WTC11 (cell line): ENCODE measurements around the gene DRC3. TPM values are rescaled to one million over a fixed set of nuclear protein-coding genes. Genes with fewer than 3 reads are reported as not detected.

Source experiments
- ATAC-seq: fragments of 200-7000 bp; cut with Tn5 transposase; 2 replicates; pipeline ENCODE4 v1.10.0; 2021; ENCODE audit warnings: mild to moderate bottlenecking, moderate library complexity
- CTCF ChIA-PET: fragments of 300-600 bp; sonication (Branson Sonifier 250); formaldehyde crosslinking; loops from one replicate; lab custom pipeline; 2021; ENCODE audit warnings: antibody characterized with exemption; lab: Charles Lee
- POLR2A ChIA-PET: fragments of 350-600 bp; sonication (Branson Sonifier 250); formaldehyde crosslinking; loops from one replicate; lab custom pipeline; 2021; ENCODE audit warnings: antibody characterized with exemption; lab: Charles Lee
- DNase-seq: peaks from one replicate; pipeline ENCODE4 v3.0.0; 2021; ENCODE audit warnings: low spot score
- H3K27ac Mint-ChIP-seq: 2 replicates; pipeline ENCODE4 v1.8.0; 2021; ENCODE audit warnings: mixed read lengths
- H3K27me3 Mint-ChIP-seq: 2 replicates; pipeline ENCODE4 v1.8.0; 2021; ENCODE audit warnings: low read depth, mild to moderate bottlenecking, moderate library complexity, mixed read lengths
- H3K36me3 Mint-ChIP-seq: 2 replicates; pipeline ENCODE4 v1.8.0; 2021; ENCODE audit warnings: mixed read lengths
- H3K4me1 Mint-ChIP-seq: 2 replicates; pipeline ENCODE4 v1.8.0; 2022; ENCODE audit warnings: mixed read lengths
- H3K4me3 Mint-ChIP-seq: 2 replicates; pipeline ENCODE4 v1.8.0; 2021; ENCODE audit warnings: mild to moderate bottlenecking, moderate library complexity, mixed read lengths
- H3K9me3 Mint-ChIP-seq: 2 replicates; pipeline ENCODE4 v1.8.0; 2021; ENCODE audit warnings: mixed read lengths
- AFF4 ChIP-seq: sonication (generic); formaldehyde crosslinking; IDR thresholded peaks from 2 replicates; pipeline ENCODE4 v1.8.1; 2023; ENCODE audit warnings: mild to moderate bottlenecking, missing genetic modification reagents, borderline replicate concordance
- ATF6 ChIP-seq: sonication (generic); formaldehyde crosslinking; IDR thresholded peaks from 2 replicates; pipeline ENCODE4 v1.8.1; 2023; ENCODE audit warnings: mild to moderate bottlenecking, missing genetic modification reagents
- CTCF ChIP-seq: fragments of 200-600 bp; IDR thresholded peaks from 2 replicates; pipeline ENCODE4 v1.8.0; 2022; ENCODE audit warnings: antibody characterized with exemption
- ELF4 ChIP-seq: sonication (generic); formaldehyde crosslinking; IDR thresholded peaks from 2 replicates; pipeline ENCODE4 v1.8.1; 2022; ENCODE audit warnings: low read depth, mild to moderate bottlenecking, moderate library complexity, missing genetic modification reagents
- FOXP4 ChIP-seq: sonication (generic); formaldehyde crosslinking; IDR thresholded peaks from 2 replicates; pipeline ENCODE4 v1.8.0; 2022; ENCODE audit warnings: mild to moderate bottlenecking, missing genetic modification reagents
- GTF2I ChIP-seq: fragments of 250-450 bp; sonication (Bioruptor Pico); conservative IDR thresholded peaks from 2 replicates; pipeline ENCODE4 v1.4.0; 2021; ENCODE audit warnings: mild to moderate bottlenecking
- HMGA2 ChIP-seq: fragments of 250-450 bp; sonication (Bioruptor Pico); IDR thresholded peaks from 2 replicates; pipeline ENCODE4 v1.4.0; 2021; ENCODE audit warnings: mild to moderate bottlenecking, moderate library complexity
- HMGXB4 ChIP-seq: sonication (generic); formaldehyde crosslinking; IDR thresholded peaks from 2 replicates; pipeline ENCODE4 v1.8.1; 2023; ENCODE audit warnings: mild to moderate bottlenecking, moderate library complexity, missing genetic modification reagents
- JAZF1 ChIP-seq: fragments of 250-450 bp; sonication (Bioruptor Pico); IDR thresholded peaks from 2 replicates; pipeline ENCODE4 v1.9.0; 2021; ENCODE audit warnings: moderate library complexity, mild to moderate bottlenecking, inconsistent platforms
- JUN ChIP-seq: sonication (generic); formaldehyde crosslinking; IDR thresholded peaks from 2 replicates; pipeline ENCODE4 v1.8.0; 2023; ENCODE audit warnings: mild to moderate bottlenecking, missing genetic modification reagents
- MLX ChIP-seq: sonication (generic); formaldehyde crosslinking; IDR thresholded peaks from 2 replicates; pipeline ENCODE4 v1.8.1; 2023; ENCODE audit warnings: mild to moderate bottlenecking, missing genetic modification reagents, moderate library complexity
- NR1H2 ChIP-seq: sonication (generic); formaldehyde crosslinking; IDR thresholded peaks from 2 replicates; pipeline ENCODE4 v1.9.0; 2021; ENCODE audit warnings: mild to moderate bottlenecking, moderate library complexity, missing genetic modification reagents
- NR2C2 ChIP-seq: sonication (generic); formaldehyde crosslinking; IDR thresholded peaks from 2 replicates; pipeline ENCODE4 v1.8.0; 2022; ENCODE audit warnings: mild to moderate bottlenecking, missing genetic modification reagents
- STAT6 ChIP-seq: sonication (generic); formaldehyde crosslinking; conservative IDR thresholded peaks from 2 replicates; pipeline ENCODE4 v1.8.1; 2023; ENCODE audit warnings: mild to moderate bottlenecking, low read depth, missing genetic modification reagents, moderate library complexity
- TCF7 ChIP-seq: sonication (generic); formaldehyde crosslinking; IDR thresholded peaks from 2 replicates; pipeline ENCODE4 v1.8.0; 2022; ENCODE audit warnings: mild to moderate bottlenecking, low read depth, missing genetic modification reagents, moderate library complexity
- USF2 ChIP-seq: sonication (generic); formaldehyde crosslinking; IDR thresholded peaks from 2 replicates; pipeline ENCODE4 v1.8.1; 2023; ENCODE audit warnings: mild to moderate bottlenecking, missing genetic modification reagents, moderate library complexity
- ZNF263 ChIP-seq: sonication (generic); formaldehyde crosslinking; IDR thresholded peaks from 2 replicates; pipeline ENCODE4 v1.8.1; 2022; ENCODE audit warnings: low read depth, mild to moderate bottlenecking, moderate library complexity, missing genetic modification reagents
- ZNF396 ChIP-seq: fragments of 250-450 bp; sonication (Bioruptor Pico); IDR thresholded peaks from 2 replicates; pipeline ENCODE4 v1.8.0; 2021; ENCODE audit warnings: mild to moderate bottlenecking, moderate library complexity, borderline replicate concordance
- total RNA-seq: library from RNA; stranded (reverse); gene quantifications from 3 replicates; pipeline ENCODE4 v1.2.3, GENCODE V29; 2021

The DRC3 gene
- total RNA-seq, 1 experiment from 2014 or later: 0.42 TPM

GRCh38 chr17:18025241-18025944, 52.7 kb downstream of the DRC3 start:
- ATAC-seq: no peak
- H3K9me3 Mint-ChIP-seq: no peaks in the 10 kb centered on the region
- H3K36me3 Mint-ChIP-seq: no peaks in the 10 kb centered on the region
- no peaks in the 10 kb centered on the region for H3K27me3 Mint-ChIP-seq
- H3K27ac Mint-ChIP-seq: peak overlapping the region; percentile 51
- no peak for DNase-seq
- no peak for TF ChIP-seq STAT6 (CRISPR knock-in tag)
- TF ChIP-seq JAZF1 (CRISPR knock-in tag): no peak
- no peak for TF ChIP-seq HMGA2 (CRISPR knock-in tag)
- TF ChIP-seq FOXP4 (CRISPR knock-in tag): no peak
- no peak for TF ChIP-seq CTCF
- TF ChIP-seq AFF4 (CRISPR knock-in tag): no peak
- no peak for TF ChIP-seq ATF6 (CRISPR knock-in tag)
- no peak for TF ChIP-seq ZNF263
- no peak for TF ChIP-seq NR1H2 (CRISPR knock-in tag)
- no peak for TF ChIP-seq JUN (CRISPR knock-in tag)
- no peak for TF ChIP-seq ELF4
- TF ChIP-seq ZNF396 (CRISPR knock-in tag): no peak
- no peak for TF ChIP-seq USF2 (CRISPR knock-in tag)
- no peak for TF ChIP-seq TCF7 (CRISPR knock-in tag)
- no peak for TF ChIP-seq MLX (CRISPR knock-in tag)
- no peak for TF ChIP-seq NR2C2
- TF ChIP-seq HMGXB4 (CRISPR knock-in tag): no peak
- no peak for TF ChIP-seq GTF2I (CRISPR knock-in tag)
- ChIA-PET POLR2A (no interaction called here), CTCF (interaction anchor here (0.6 to 2.0 kb wide), 4 partner anchors 8 to 137 kb away, joined by 3 to 5 read pairs (median 4); no protein-coding TSS in a partner anchor)
- no peaks in the 10 kb centered on the region for H3K4me1 Mint-ChIP-seq
- no peak overlapping the region for H3K4me3 Mint-ChIP-seq
